Heart left ventricle (tissue), 16 donors: ENCODE data around the gene MCC. TPM values are rescaled to one million over a fixed set of nuclear protein-coding genes. Genes with fewer than 3 reads are reported as not detected.

Experiments
- ATAC-seq, 4 donors: fragments of 200-7000 bp; cut with Tn5 transposase; one replicate each; pipeline ENCODE4 v1.9.1; 2020 to 2022; ENCODE audit warnings: moderate library complexity in 4 of 4, mild to moderate bottlenecking in 3 of 4, moderate number of reproducible peaks in 1 of 4
- DNase-seq, 5 donors: peaks; one replicate each; pipeline ENCODE4 v3.0.0-alpha.2; 2020
- H3K27ac ChIP-seq, 12 donors: fragments of 200-600 bp; sonication (generic) in 4 of 12; one replicate each; pipeline versions ENCODE4 v1.5.0 to v1.8.0; 2016 to 2022; ENCODE audit warnings: mild to moderate bottlenecking in 2 of 12
- H3K27me3 ChIP-seq, 9 donors: fragments of 200-600 bp; sonication (generic) in 2 of 9; one replicate each; pipeline versions ENCODE4 v1.5.1 to v1.8.0; 2016 to 2022; ENCODE audit warnings: mild to moderate bottlenecking in 3 of 9
- H3K36me3 ChIP-seq, 9 donors: fragments of 200-600 bp; sonication (generic) in 2 of 9; one replicate each; pipeline versions ENCODE4 v1.5.0 to v1.8.0; 2018 to 2022; ENCODE audit warnings: mild to moderate bottlenecking in 2 of 9
- H3K4me1 ChIP-seq, 12 donors: fragments of 200-600 bp; sonication (generic) in 4 of 12; one replicate each; pipeline versions ENCODE4 v1.5.0 to v1.8.0; 2016 to 2022; ENCODE audit warnings: mild to moderate bottlenecking in 3 of 12
- H3K4me3 ChIP-seq, 12 donors: fragments of 200-600 bp; sonication (generic) in 4 of 12; one replicate each; pipeline versions ENCODE4 v1.5.0 to v1.8.0; 2017 to 2022; ENCODE audit warnings: mild to moderate bottlenecking in 9 of 12, moderate library complexity in 4 of 12
- H3K9me3 ChIP-seq, 12 donors: fragments of 200-600 bp; sonication (generic) in 4 of 12; one replicate each; pipeline versions ENCODE4 v1.5.0 to v1.8.0; 2016 to 2022; ENCODE audit warnings: mild to moderate bottlenecking in 1 of 12
- POLR2A ChIP-seq, 2 donors: fragments of 450-650 bp; IDR thresholded peaks; one replicate each; pipeline ENCODE4 v1.6.1; 2017; ENCODE audit warnings: antibody characterized with exemption in 2 of 2, mild to moderate bottlenecking in 2 of 2, moderate library complexity in 2 of 2
- WGBS, 4 donors: extraction: QIAGEN DNeasy Blood & Tissue Kit in 2 of 4; methylation state at CpG; one replicate each; pipeline versions ENCODE4 v1.1.5 to v1.1.7; 2013 to 2018; 5-methylcytosine and 5-hydroxymethylcytosine counted together
- intact Hi-C, 10 donors: fragments of 100-400 bp; cut with DNase I; formaldehyde crosslinking; loops; one replicate each; pipeline versions ENCODE4 v1.11.1 to v1.14.2; 2022
- polyA plus RNA-seq, 2 donors: library from polyadenylated mRNA; stranded (reverse); fragments of 200-250 nt; gene quantifications; one replicate each; pipeline ENCODE4 v1.2.3, GENCODE V29; 2013
- total RNA-seq, 9 donors: library from RNA; depleted of rRNA in 2 of 9; stranded (reverse); fragments of >200 nt in 2 of 9; fragmentation: NEBNext Ultra II Directional in 3 of 9; extraction: Animal tissue kit (Norgen Biotek cat#: 25700) in 3 of 9; gene quantifications; one replicate each; pipeline versions ENCODE4 v1.1.0 to v1.2.4, GENCODE V29; 2016 to 2023
- TF ChIP-seq, protein P1 (sequence below), 12 donors: fragments of 200-600 bp; sonication (generic) in 4 of 12; IDR thresholded peaks; one replicate each; pipeline versions ENCODE4 v1.5.0 to v1.8.0; 2018 to 2022; ENCODE audit warnings: antibody characterized with exemption in 12 of 12, mild to moderate bottlenecking in 5 of 12
- donor health status: ischemic (EF 13 %, LVEDD 7.1; RV severe dilation, severe dysfunction).
- donor health status: healthy with polysubstance abuse.
- donor health status: DM: no; HTN: yes; CAD: no.
- donor health status: DM: no; HTN: no; CAD: no.
- donor health status: ischemic (EF 25% LVEDD 6.9; RV normal size, moderate dysfunction).
- donor health status: ischemic (EF 25% LVEDD 5.7; RV mildly dilated, moderate dysfunction).
- donor health status: healthy.
- donor health status: DM: yes; HTN: yes; CAD: no.
- donor health status: ischemic (EF 35%, LVEDD 5.7; RV mildly dilated, moderate dysfunction).
- donor health status: nonischemic (EF 11% LVEDD 7.7; RV severe dilation, severe dysfunction).
- donor health status: DM: yes; HTN: yes; CAD: no.
- donor health status: PGD.
- donor health status: ischemic (EF 29% LVEDD 5.4; RV normal size, mild dysfunction).
- donor health status: nonischemic (EF 23%, LVEDD 6.1; RV moderate dilation, normal function).

The MCC gene
- total and polyA plus RNA-seq, 11 donors = 6.1 to 33.8 (median 24.3) TPM

DNA sequence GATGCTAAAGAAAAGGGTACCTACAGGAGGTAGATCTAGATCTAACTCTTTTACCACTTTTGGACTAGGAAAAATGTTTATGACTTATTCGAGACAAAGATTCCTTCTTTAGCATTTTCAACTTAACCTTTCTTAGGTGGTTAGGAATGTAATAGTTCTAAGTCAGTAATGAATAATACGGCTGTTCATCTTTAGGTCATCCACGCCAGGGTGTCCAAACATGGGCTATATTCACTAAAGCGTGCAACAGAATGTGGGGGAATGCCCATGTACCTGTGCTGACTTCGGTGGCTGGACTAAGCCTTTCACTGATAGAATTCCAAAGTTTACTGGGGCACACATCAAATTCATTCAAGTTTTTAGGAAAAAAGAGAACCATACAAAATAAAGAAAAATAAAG is 218.2 kb downstream of the MCC start:
- intact Hi-C loops = no loop called here
- Histone ChIP-seq H3K9me3 (no peaks in the 10 kb centered on the region), H3K27me3 (no peaks in the 10 kb centered on the region)

DNA sequence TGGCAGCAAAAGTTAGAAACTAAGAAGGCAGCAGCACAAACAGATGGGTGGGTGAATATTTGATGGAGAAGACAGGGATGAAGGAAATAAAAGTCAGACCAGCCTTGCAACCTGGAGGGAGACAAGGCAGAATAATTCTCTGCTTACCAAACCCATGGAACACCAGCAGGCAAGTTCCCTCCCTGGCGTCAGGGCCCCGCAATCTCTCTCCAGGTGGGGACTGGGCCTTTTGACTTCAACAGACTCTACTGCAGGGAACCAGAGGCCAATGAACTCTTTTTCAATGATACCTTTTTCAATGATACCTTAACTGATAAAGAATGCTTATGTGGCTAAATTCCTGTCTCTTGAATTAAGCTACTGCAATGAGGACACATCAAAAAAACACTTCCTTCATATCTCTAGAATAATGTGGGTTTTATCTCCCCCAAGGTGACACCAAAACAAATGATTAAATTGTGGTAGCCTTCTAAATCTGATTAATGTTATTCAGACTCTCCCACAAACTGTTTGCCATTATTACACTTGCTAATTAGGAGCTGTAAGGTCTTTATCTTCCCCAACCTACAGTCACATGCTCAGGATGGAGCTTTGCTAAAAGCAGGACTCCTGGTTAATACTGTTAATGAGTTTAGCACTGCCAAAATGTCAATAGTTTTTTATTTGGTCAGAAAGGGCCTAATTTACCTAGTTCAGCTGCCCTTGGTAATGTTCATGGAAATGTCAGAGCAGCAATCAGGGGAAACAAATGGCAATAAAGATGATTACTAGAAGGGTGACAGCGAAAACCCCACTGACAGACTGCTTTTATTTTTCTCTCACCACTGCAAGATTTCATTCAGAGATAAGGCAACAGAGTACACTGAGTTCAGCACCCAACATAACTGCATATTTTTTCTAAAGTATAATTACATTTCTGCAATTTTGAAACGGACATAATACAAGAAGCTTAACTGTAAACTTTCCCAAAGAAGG is 218.9 kb downstream of the MCC start:
- Histone ChIP-seq H3K4me1 (peaks cover 0 to 76% (median 51%) of the 10 kb centered on the region in 12 donors), H3K9me3 (no peaks in the 10 kb centered on the region), H3K27me3 (no peaks in the 10 kb centered on the region), H3K27ac (no peak overlapping the region), H3K36me3 (no peaks in the 10 kb centered on the region), H3K4me3 (no peak overlapping the region)
- WGBS, 4 donors = 81 to 88% (median 85%) methylated on average over 4 of the region's 4 CpGs
- no peak for ATAC-seq
- DNase-seq = no peak
- intact Hi-C loops = no loop called here
- TF ChIP-seq POLR2A (IDR thresholded peaks at IDR 0.05) = no peak
- TF ChIP-seq, protein P1, sequence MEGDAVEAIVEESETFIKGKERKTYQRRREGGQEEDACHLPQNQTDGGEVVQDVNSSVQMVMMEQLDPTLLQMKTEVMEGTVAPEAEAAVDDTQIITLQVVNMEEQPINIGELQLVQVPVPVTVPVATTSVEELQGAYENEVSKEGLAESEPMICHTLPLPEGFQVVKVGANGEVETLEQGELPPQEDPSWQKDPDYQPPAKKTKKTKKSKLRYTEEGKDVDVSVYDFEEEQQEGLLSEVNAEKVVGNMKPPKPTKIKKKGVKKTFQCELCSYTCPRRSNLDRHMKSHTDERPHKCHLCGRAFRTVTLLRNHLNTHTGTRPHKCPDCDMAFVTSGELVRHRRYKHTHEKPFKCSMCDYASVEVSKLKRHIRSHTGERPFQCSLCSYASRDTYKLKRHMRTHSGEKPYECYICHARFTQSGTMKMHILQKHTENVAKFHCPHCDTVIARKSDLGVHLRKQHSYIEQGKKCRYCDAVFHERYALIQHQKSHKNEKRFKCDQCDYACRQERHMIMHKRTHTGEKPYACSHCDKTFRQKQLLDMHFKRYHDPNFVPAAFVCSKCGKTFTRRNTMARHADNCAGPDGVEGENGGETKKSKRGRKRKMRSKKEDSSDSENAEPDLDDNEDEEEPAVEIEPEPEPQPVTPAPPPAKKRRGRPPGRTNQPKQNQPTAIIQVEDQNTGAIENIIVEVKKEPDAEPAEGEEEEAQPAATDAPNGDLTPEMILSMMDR (IDR thresholded peaks at IDR 0.05) = no peak

More for the DNA sequence above, 218.2 kb downstream of the MCC start:
- DNase-seq (no peak), ATAC-seq (no peak)
- Histone ChIP-seq H3K4me1 (peaks cover 2 to 83% (median 58%) of the 10 kb centered on the region in 12 donors), H3K36me3 (no peaks in the 10 kb centered on the region), H3K4me3 (no peak overlapping the region), H3K27ac (no peak overlapping the region)
- WGBS, 4 donors = 95 to 98% (median 97%) methylated on average over 5 of the region's 5 CpGs
- TF ChIP-seq POLR2A (IDR thresholded peaks at IDR 0.05) = no peak
- TF ChIP-seq, protein P1 (IDR thresholded peaks at IDR 0.05) = no peak

DNA sequence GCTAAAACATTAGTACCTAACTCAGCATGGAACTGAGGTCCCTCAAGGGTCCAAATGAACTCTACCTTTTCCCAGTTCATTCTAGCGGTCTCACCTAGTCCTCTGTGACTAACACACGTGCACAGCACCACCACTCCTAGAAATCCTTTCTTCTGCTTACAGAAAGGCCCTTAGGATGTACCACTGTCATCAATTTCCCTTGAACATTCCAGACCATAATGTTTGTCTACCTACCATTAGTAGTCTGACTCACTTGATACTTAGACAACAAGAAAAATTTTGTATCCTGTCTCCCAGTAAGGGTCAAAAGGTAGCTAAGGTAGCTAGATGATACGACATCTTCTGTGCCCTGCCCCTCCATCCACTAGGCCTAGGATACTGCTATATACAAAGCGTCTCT is 220.0 kb downstream of the MCC start:
- WGBS, 4 donors = 95 to 98% (median 97%) methylated on average over 4 of the region's 4 CpGs
- H3K4me1 ChIP-seq = peaks cover 0 to 65% (median 40%) of the 10 kb centered on the region in 12 donors

DNA sequence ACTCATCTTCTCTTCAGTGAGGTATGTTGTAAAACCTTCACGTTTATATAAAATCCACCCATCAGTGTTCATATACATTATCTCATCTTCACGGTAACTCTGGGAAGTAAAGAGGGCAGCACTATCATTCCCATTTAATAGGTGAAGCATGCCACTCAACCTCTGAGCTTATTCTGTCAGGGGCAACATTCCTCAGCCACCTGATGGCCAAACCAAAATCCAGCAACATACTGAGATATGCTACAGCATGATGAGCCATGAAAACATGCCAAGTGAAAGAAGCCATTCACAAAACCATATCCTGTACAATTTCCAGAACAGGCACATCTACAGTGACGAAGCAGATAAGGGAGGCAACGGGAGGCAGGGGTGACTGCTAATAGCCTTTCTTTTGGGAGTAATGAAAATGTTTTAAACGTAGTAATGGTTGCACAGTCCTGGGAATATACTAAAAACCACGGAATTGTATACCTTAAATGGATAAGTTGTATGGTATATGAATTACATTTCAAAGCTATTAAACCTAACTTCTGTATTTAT is 220.8 kb downstream of the MCC start:
- no peaks in the 10 kb centered on the region for H3K27me3 ChIP-seq
- H3K9me3 ChIP-seq = no peaks in the 10 kb centered on the region
- no peak overlapping the region for H3K27ac ChIP-seq
- H3K36me3 ChIP-seq = no peaks in the 10 kb centered on the region
- no peak for DNase-seq
- no peak for TF ChIP-seq POLR2A (IDR thresholded peaks at IDR 0.05)
- TF ChIP-seq, protein P1 (IDR thresholded peaks at IDR 0.05) = no peak
- WGBS, 4 donors = 56 to 62% (median 59%) methylated on average over 6 of the region's 6 CpGs
- ATAC-seq = no peak
- H3K4me3 ChIP-seq = no peak overlapping the region
- intact Hi-C loops = no loop called here
- H3K4me1 ChIP-seq = peaks cover 0 to 57% (median 35%) of the 10 kb centered on the region in 12 donors

More for the DNA sequence above, 220.0 kb downstream of the MCC start:
- no peak overlapping the region for H3K27ac ChIP-seq
- no peaks in the 10 kb centered on the region for H3K36me3 ChIP-seq
- no peaks in the 10 kb centered on the region for H3K27me3 ChIP-seq
- ATAC-seq (no peak), DNase-seq (no peak)
- no peaks in the 10 kb centered on the region for H3K9me3 ChIP-seq
- TF ChIP-seq, protein P1 (IDR thresholded peaks at IDR 0.05) = no peak
- TF ChIP-seq POLR2A (IDR thresholded peaks at IDR 0.05) = no peak
- intact Hi-C loops = no loop called here
- no peak overlapping the region for H3K4me3 ChIP-seq
